Panc1 (cell line): ENCODE measurements around the gene TSPAN7. TPM values are rescaled to one million over a fixed set of nuclear protein-coding genes. Genes with fewer than 3 reads are reported as not detected.

Experiments
- ATAC-seq: fragments of 200-7000 bp; cut with Tn5 transposase; 2 replicates; pipeline ENCODE4 v1.9.1; 2020; ENCODE audit warnings: mild to moderate bottlenecking, moderate library complexity
- BruUV-seq: library from RNA; stranded (reverse); fragments of 400-500 nt; replicated peaks from 2 replicates; lab custom pipeline; 2021; lab: Mats Ljungman, UMichigan
- CTCF ChIA-PET: fragments of 300-600 bp; sonication (Branson Sonifier 250); formaldehyde crosslinking; loops from one replicate; lab custom pipeline; 2022; ENCODE audit warnings: antibody characterized with exemption; lab: Charles Lee
- POLR2A ChIA-PET: fragments of 300-600 bp; sonication (Branson Sonifier 250); formaldehyde crosslinking; loops from one replicate; lab custom pipeline; 2022; ENCODE audit warnings: antibody characterized with exemption; lab: Charles Lee
- DNase-seq: peaks from one replicate; pipeline ENCODE4 v3.0.0-alpha.2; 2010; ENCODE audit warnings: low read depth, low spot score
- H3K27ac ChIP-seq: 2 replicates; pipeline ENCODE4 v1.5.1; 2011; ENCODE audit warnings: mild to moderate bottlenecking, low read length, inconsistent platforms
- H3K27me3 ChIP-seq: fragments of 200-500 bp; sonication (Bioruptor generic); 2 replicates; pipeline ENCODE4 v1.6.0; 2014; ENCODE audit warnings: low read length, inconsistent platforms; ENCODE audit not compliant: control insufficient read depth, insufficient read depth
- H3K36me3 ChIP-seq: fragments of 200-500 bp; sonication (Bioruptor generic); 2 replicates; pipeline ENCODE4 v1.5.1; 2014; ENCODE audit warnings: inconsistent platforms, mild to moderate bottlenecking, low read length, moderate library complexity; ENCODE audit not compliant: control insufficient read depth, insufficient read depth
- H3K4me1 ChIP-seq: 2 replicates; pipeline ENCODE4 v1.5.1; 2011; ENCODE audit warnings: inconsistent platforms, mild to moderate bottlenecking, low read length, moderate library complexity; ENCODE audit not compliant: control insufficient read depth, insufficient read depth
- H3K4me3 ChIP-seq, 2 experiments: 2 replicates each; pipeline ENCODE4 v1.5.1; 2011 to 2012; ENCODE audit warnings: low read depth in 2 of 2, low read length in 2 of 2, mild to moderate bottlenecking in 2 of 2, inconsistent platforms in 1 of 2, moderate library complexity in 1 of 2
- H3K9me3 ChIP-seq: fragments of 200-500 bp; sonication (Bioruptor generic); 2 replicates; pipeline ENCODE4 v1.5.1; 2014; ENCODE audit warnings: low read depth, mild to moderate bottlenecking, inconsistent platforms, low read length, moderate library complexity; ENCODE audit not compliant: control insufficient read depth, insufficient read depth
- CTCF ChIP-seq: fragments of 450-650 bp; IDR thresholded peaks from 2 replicates; pipeline ENCODE4 v1.5.1; 2017; ENCODE audit warnings: mild to moderate bottlenecking
- POLR2AphosphoS5 ChIP-seq: IDR thresholded peaks from 2 replicates; pipeline ENCODE4 v1.6.1; 2012; ENCODE audit warnings: mild to moderate bottlenecking, low read depth, low read length, moderate library complexity
- REST ChIP-seq, 2 experiments: IDR thresholded peaks; 2 replicates each; pipeline ENCODE4 v1.6.1; 2011 to 2012; ENCODE audit warnings: low read depth in 2 of 2, control low read depth in 1 of 2, low read length in 1 of 2, mild to moderate bottlenecking in 1 of 2, moderate library complexity in 1 of 2; ENCODE audit not compliant: insufficient read depth in 1 of 2
- SIN3A ChIP-seq: IDR thresholded peaks from 2 replicates; pipeline ENCODE4 v1.6.1; 2012; ENCODE audit warnings: low read depth, mild to moderate bottlenecking, low read length, moderate library complexity, borderline replicate concordance; ENCODE audit not compliant: insufficient read depth
- TCF7L2 ChIP-seq: IDR thresholded peaks from 2 replicates; pipeline ENCODE4 v1.6.1; 2011; ENCODE audit warnings: mild to moderate bottlenecking, low read depth, low read length, inconsistent platforms
- in situ Hi-C: cut with HindIII; loops from 2 replicates; pipeline ENCODE4 v1.10.0; 2016; ENCODE audit warnings: low sequenced_read_pairs, low pct_unique_long_range_greater_than_20kb
- intact Hi-C: fragments of 100-400 bp; cut with micrococcal nuclease; formaldehyde crosslinking; loops from one replicate; pipeline ENCODE4 v1.10.0; 2022; ENCODE audit not compliant: unreplicated experiment
- total RNA-seq: library from RNA; stranded (reverse); gene quantifications from one replicate; pipeline ENCODE4 v1.2.1, GENCODE V29; 2021; ENCODE audit not compliant: unreplicated experiment

TSPAN7 gene
- total RNA-seq, 1 experiment from 2014 or later = 0.13 TPM

GRCh38 chrX:38538134-38538533 lies 23.2 kb upstream of the TSPAN7 start:
- no peak for TF ChIP-seq CTCF
- no peak for TF ChIP-seq REST (IDR thresholded peaks at IDR 0.05; ENCODE audit: insufficient read depth in 1 of 2, low read depth in 2 of 2, low read length in 1 of 2)
- no peak for TF ChIP-seq POLR2AphosphoS5
- no peak for TF ChIP-seq SIN3A
- no peak for TF ChIP-seq TCF7L2
- BruUV-seq = no TSS peak
- DNase-seq (no peak), ATAC-seq (no peak)
- H3K4me3 ChIP-seq = no peak overlapping the region
- no peaks in the 10 kb centered on the region for H3K36me3 ChIP-seq
- no peak overlapping the region for H3K27ac ChIP-seq
- in situ Hi-C loops = no loop called here
- ChIA-PET POLR2A (no interaction called here), CTCF (no interaction called here)
- H3K4me1 ChIP-seq = no peaks in the 10 kb centered on the region
- intact Hi-C loops = no loop called here
- H3K27me3 ChIP-seq = no peaks in the 10 kb centered on the region
- H3K9me3 ChIP-seq = no peaks in the 10 kb centered on the region

- intact Hi-C loops (no loop called here), in situ Hi-C loops (no loop called here)
- no peak for DNase-seq
- H3K36me3 ChIP-seq = no peaks in the 10 kb centered on the region
- no peaks in the 10 kb centered on the region for H3K4me1 ChIP-seq
- CTCF ChIA-PET = no interaction called here
- H3K27me3 ChIP-seq = no peaks in the 10 kb centered on the region
- H3K4me3 ChIP-seq = no peak overlapping the region
- POLR2A ChIA-PET = no interaction called here
- H3K9me3 ChIP-seq = no peaks in the 10 kb centered on the region
- ATAC-seq = no peak
- BruUV-seq = no TSS peak
- no peak overlapping the region for H3K27ac ChIP-seq
- TF ChIP-seq POLR2AphosphoS5 (no peak), CTCF (no peak), SIN3A (no peak), REST (IDR thresholded peaks at IDR 0.05; ENCODE audit: insufficient read depth in 1 of 2, low read depth in 2 of 2, low read length in 1 of 2) (no peak), TCF7L2 (no peak)
Measured at GRCh38 chrX:38539748-38540147, 21.6 kb upstream of the TSPAN7 start.
